IMR-90 (cell line): ENCODE data around the gene MOB3B. TPM values are rescaled to one million over a fixed set of nuclear protein-coding genes. Genes with fewer than 3 reads are reported as not detected.

ENCODE experiments used
- ATAC-seq: fragments of 200-7000 bp; cut with Tn5 transposase; 2 replicates; pipeline ENCODE4 v1.9.1; 2020; ENCODE audit warnings: low read depth, mild to moderate bottlenecking, moderate library complexity
- BruUV-seq: library from RNA; stranded (reverse); fragments of 400-500 nt; replicated peaks from 2 replicates; lab custom pipeline; 2021; lab: Mats Ljungman, UMichigan
- CTCF ChIA-PET: fragments of 300-600 bp; formaldehyde crosslinking; extraction: SDS; loops from one replicate; lab custom pipeline; 2021; ENCODE audit warnings: antibody characterized with exemption; lab: Yijun Ruan, JAX
- POLR2A ChIA-PET: fragments of 300-600 bp; sonication (Branson Sonifier 250); formaldehyde crosslinking; loops from one replicate; lab custom pipeline; 2022; ENCODE audit warnings: antibody characterized with exemption; ENCODE audit not compliant: unreplicated experiment; lab: Charles Lee
- DNase-seq: peaks from one replicate; pipeline ENCODE4 v3.0.0; 2013
- H2AFZ ChIP-seq: replicated peaks from 2 replicates; pipeline ENCODE3; 2013; ENCODE audit warnings: low read length, mild to moderate bottlenecking; ENCODE audit not compliant: poor library complexity
- H2AK5ac ChIP-seq: 2 replicates; pipeline ENCODE4 v1.6.1; 2013; ENCODE audit warnings: low read depth, low read length, inconsistent platforms
- H2AK9ac ChIP-seq: replicated peaks from 2 replicates; pipeline ENCODE3; 2013; ENCODE audit warnings: mild to moderate bottlenecking, low read depth, low read length, moderate library complexity; ENCODE audit not compliant: poor library complexity
- H2BK120ac ChIP-seq: 2 replicates; pipeline ENCODE4 v1.6.1; 2013; ENCODE audit warnings: low read depth, low read length, inconsistent platforms
- H2BK15ac ChIP-seq: 3 replicates; pipeline ENCODE4 v1.6.1; 2013; ENCODE audit warnings: low read depth, low read length, inconsistent platforms
- H2BK20ac ChIP-seq: 2 replicates; pipeline ENCODE4 v1.6.1; 2013; ENCODE audit warnings: low read depth, mild to moderate bottlenecking, inconsistent platforms, low read length, moderate library complexity
- H2BK5ac ChIP-seq: 2 replicates; pipeline ENCODE4 v1.6.1; 2013; ENCODE audit warnings: mild to moderate bottlenecking, low read depth, low read length, inconsistent platforms; ENCODE audit not compliant: poor library complexity, severe bottlenecking
- H3K14ac ChIP-seq: replicated peaks from 2 replicates; pipeline ENCODE4 v1.6.1; 2013; ENCODE audit warnings: low read depth, low read length, inconsistent platforms
- H3K18ac ChIP-seq: 2 replicates; pipeline ENCODE4 v1.6.1; 2013; ENCODE audit warnings: low read depth, low read length, control low read depth
- H3K23ac ChIP-seq: 2 replicates; pipeline ENCODE4 v1.6.1; 2013; ENCODE audit warnings: low read depth, low read length, inconsistent platforms
- H3K27ac ChIP-seq: 2 replicates; pipeline ENCODE4 v1.5.1; 2013; ENCODE audit warnings: mild to moderate bottlenecking, control low read depth, low read length; ENCODE audit not compliant: insufficient read depth
- H3K27me3 ChIP-seq: 2 replicates; pipeline ENCODE4 v1.6.1; 2013; ENCODE audit warnings: low read length; ENCODE audit not compliant: control insufficient read depth, insufficient read depth
- H3K36me3 ChIP-seq: 2 replicates; pipeline ENCODE4 v1.6.1; 2013; ENCODE audit warnings: low read length, mixed read lengths; ENCODE audit not compliant: control insufficient read depth, insufficient read depth
- H3K4ac ChIP-seq: 2 replicates; pipeline ENCODE4 v1.6.1; 2013; ENCODE audit warnings: low read depth, low read length, inconsistent platforms
- H3K4me1 ChIP-seq: 2 replicates; pipeline ENCODE4 v1.6.1; 2013; ENCODE audit warnings: low read length, mixed read lengths; ENCODE audit not compliant: control insufficient read depth, insufficient read depth
- H3K4me2 ChIP-seq: 2 replicates; pipeline ENCODE4 v1.6.1; 2013; ENCODE audit warnings: low read depth, mild to moderate bottlenecking, control low read depth, low read length, moderate library complexity
- H3K4me3 ChIP-seq: 2 replicates; pipeline ENCODE4 v1.5.1; 2013; ENCODE audit warnings: low read depth, mild to moderate bottlenecking, control low read depth, low read length, moderate library complexity; ENCODE audit not compliant: insufficient read depth
- H3K56ac ChIP-seq: 2 replicates; pipeline ENCODE4 v1.6.1; 2013; ENCODE audit warnings: low read length, inconsistent platforms; ENCODE audit not compliant: insufficient read depth; ENCODE audit errors: extremely low read depth
- H3K79me1 ChIP-seq, 2 experiments: 2 replicates each; pipeline ENCODE4 v1.6.1; 2013; ENCODE audit warnings: low read length in 2 of 2, inconsistent platforms in 1 of 2, low read depth in 1 of 2
- H3K9ac ChIP-seq: 2 replicates; pipeline ENCODE4 v1.6.1; 2013; ENCODE audit warnings: low read depth, low read length, control low read depth
- H3K9me1 ChIP-seq: 2 replicates; pipeline ENCODE4 v1.6.1; 2013; ENCODE audit warnings: low read length, inconsistent platforms; ENCODE audit not compliant: insufficient read depth
- H3K9me3 ChIP-seq: 2 replicates; pipeline ENCODE4 v1.6.1; 2013; ENCODE audit warnings: low read length; ENCODE audit not compliant: control insufficient read depth, insufficient read depth
- H4K20me1 ChIP-seq: 2 replicates; pipeline ENCODE4 v1.6.1; 2013; ENCODE audit warnings: low read length, inconsistent platforms; ENCODE audit not compliant: insufficient read depth
- H4K5ac ChIP-seq: 2 replicates; pipeline ENCODE4 v1.6.1; 2013; ENCODE audit warnings: mild to moderate bottlenecking, low read depth, low read length, control low read depth
- H4K8ac ChIP-seq, 2 experiments: 2 replicates each; pipeline ENCODE4 v1.6.1; 2013; ENCODE audit warnings: low read depth in 2 of 2, low read length in 2 of 2, control low read depth in 1 of 2, inconsistent platforms in 1 of 2
- H4K91ac ChIP-seq: 2 replicates; pipeline ENCODE4 v1.6.1; 2013; ENCODE audit warnings: low read depth, low read length, inconsistent platforms; ENCODE audit not compliant: insufficient read depth
- CTCF ChIP-seq: conservative IDR thresholded peaks from 2 replicates; pipeline ENCODE4 v1.5.1; 2012; ENCODE audit warnings: mild to moderate bottlenecking, low read depth, low read length, improper control_type of control experiment
- ELK1 ChIP-seq: fragments of 150-350 bp; IDR thresholded peaks from 2 replicates; pipeline ENCODE4 v1.6.1; 2016; ENCODE audit warnings: low read depth, mild to moderate bottlenecking, low read length, moderate library complexity, borderline replicate concordance
- FOS ChIP-seq: fragments of 150-350 bp; IDR thresholded peaks from 2 replicates; pipeline ENCODE4 v1.6.1; 2016; ENCODE audit warnings: low read depth, low read length
- MAFK ChIP-seq: IDR thresholded peaks from 2 replicates; pipeline ENCODE4 v1.6.1; 2012; ENCODE audit warnings: low read depth, low read length, improper control_type of control experiment
- MAZ ChIP-seq: IDR thresholded peaks from 2 replicates; pipeline ENCODE4 v1.6.1; 2012; ENCODE audit warnings: low read depth, mild to moderate bottlenecking, low read length, improper control_type of control experiment, moderate library complexity, borderline replicate concordance
- MXI1 ChIP-seq: IDR thresholded peaks from 2 replicates; pipeline ENCODE4 v1.6.1; 2012; ENCODE audit warnings: low read depth, mild to moderate bottlenecking, low read length, moderate library complexity, borderline replicate concordance
- POLR2A ChIP-seq: IDR thresholded peaks from 2 replicates; pipeline ENCODE4 v1.6.1; 2012; ENCODE audit warnings: mild to moderate bottlenecking, low read depth, low read length
- RCOR1 ChIP-seq: IDR thresholded peaks from 2 replicates; pipeline ENCODE4 v1.6.1; 2012; ENCODE audit warnings: mild to moderate bottlenecking, low read length, improper control_type of control experiment; ENCODE audit not compliant: insufficient replicate concordance
- RFX5 ChIP-seq: IDR thresholded peaks from 2 replicates; pipeline ENCODE4 v1.8.0; 2012; ENCODE audit warnings: low read depth, mild to moderate bottlenecking, low read length, moderate library complexity
- SMC3 ChIP-seq: fragments of 150-350 bp; IDR thresholded peaks from 2 replicates; pipeline ENCODE4 v1.6.1; 2016; ENCODE audit warnings: low read depth, mild to moderate bottlenecking, antibody characterized with exemption, low read length, moderate library complexity
- WGBS, 2 experiments: methylation state at CpG; one replicate each; pipeline versions ENCODE4 v1.1.5 to v1.1.7; 2013; ENCODE audit warnings: missing lambda C conversion rate in 2 of 2; ENCODE audit not compliant: insufficient read length in 1 of 2; ENCODE audit errors: extremely low coverage in 2 of 2; 5-methylcytosine and 5-hydroxymethylcytosine counted together
- dilution Hi-C: fragments of 300-500 bp; cut with HindIII; formaldehyde crosslinking; loops from one replicate; pipeline ENCODE4 v1.14.3; 2018; ENCODE audit warnings: low sequenced_read_pairs; ENCODE audit not compliant: unreplicated experiment
- in situ Hi-C: fragments of 300-500 bp; cut with MboI; formaldehyde crosslinking; loops from 3 replicates; pipeline ENCODE4 v1.14.3; 2019; ENCODE audit warnings: low sequenced_read_pairs, inconsistent platforms, mixed read lengths
- intact Hi-C: fragments of 100-400 bp; cut with micrococcal nuclease; formaldehyde crosslinking; loops from 2 replicates; pipeline ENCODE4 v1.10.0; 2022
- polyA plus RNA-seq, 3 experiments: library from polyadenylated mRNA; depleted of rRNA; stranded (reverse); fragments of >200 nt; gene quantifications; 2 replicates each; pipeline ENCODE4 v1.2.3, GENCODE V29; 2012; ENCODE audit warnings: low replicate concordance in 1 of 3
- total RNA-seq: library from RNA; depleted of rRNA; stranded (reverse); fragments of >200 nt; gene quantifications from 2 replicates; pipeline ENCODE4 v1.2.3, GENCODE V29; 2012

The MOB3B gene
- total and polyA plus RNA-seq, 2 of the 4 experiments (the other 2 are of a cell fraction): under 0.01 to 0.02 TPM

GRCh38 chr9:27436234-27436633, 93.4 kb downstream of the MOB3B start:
- no peak overlapping the region for H2AK9ac ChIP-seq
- H3K4me2 ChIP-seq: no peak overlapping the region
- ChIA-PET POLR2A (no interaction called here), CTCF (no interaction called here)
- in situ Hi-C loops (no loop called here), dilution Hi-C loops (no loop called here), intact Hi-C loops (no loop called here)
- H3K9ac ChIP-seq: no peak overlapping the region
- DNase-seq: no peak
- no peak for ATAC-seq
- no peak overlapping the region for H2BK5ac ChIP-seq
- no peak overlapping the region for H2AFZ ChIP-seq
- no peak overlapping the region for H2BK15ac ChIP-seq
- H3K9me1 ChIP-seq: no peaks in the 10 kb centered on the region
- no peak overlapping the region for H3K56ac ChIP-seq
- no peak overlapping the region for H3K27ac ChIP-seq
- no peak overlapping the region for H4K8ac ChIP-seq
- H3K4me3 ChIP-seq: no peak overlapping the region
- H2BK20ac ChIP-seq: no peak overlapping the region
- no peaks in the 10 kb centered on the region for H3K9me3 ChIP-seq
- no peak overlapping the region for H4K91ac ChIP-seq
- 38% methylated on average over 2 of the region's 3 CpGs; no CpG with 5 or more reads in 1 of the 2 experiments for WGBS, 2 experiments
- H4K20me1 ChIP-seq: no peaks in the 10 kb centered on the region
- no peak overlapping the region for H2BK120ac ChIP-seq
- H3K14ac ChIP-seq: no peak overlapping the region
- no peak overlapping the region for H3K23ac ChIP-seq
- no peak overlapping the region for H3K4ac ChIP-seq
- BruUV-seq: no TSS peak
- no peak overlapping the region for H4K5ac ChIP-seq
- H3K79me1 ChIP-seq: no peaks in the 10 kb centered on the region
- no peaks in the 10 kb centered on the region for H3K27me3 ChIP-seq
- no peaks in the 10 kb centered on the region for H3K36me3 ChIP-seq
- no peaks in the 10 kb centered on the region for H3K4me1 ChIP-seq
- H3K18ac ChIP-seq: no peak overlapping the region
- H2AK5ac ChIP-seq: no peak overlapping the region
- TF ChIP-seq FOS (no peak), MAFK (no peak), MXI1 (no peak), RCOR1 (no peak), ELK1 (no peak), POLR2A (no peak), MAZ (no peak), SMC3 (no peak), RFX5 (no peak), CTCF (no peak)
